ENCODE measurements around the gene CLSTN2. TPM values are rescaled to one million over a fixed set of nuclear protein-coding genes. Genes with fewer than 3 reads are reported as not detected.

CLSTN2 gene
- total and polyA plus RNA-seq, 2 of the 8 experiments (the other 6 are each of a cell fraction or from before 2014, with no cell fraction given), result 0.39 to 0.52 TPM

- peak overlapping the region; percentile 49 to 83 (median 56) for H3K4me3 ChIP-seq (ENCODE audit: extremely low read depth in 1 of 4, insufficient read depth in 2 of 4, low read depth in 3 of 4, low read length in 4 of 4)
- no peak overlapping the region for H3K9ac ChIP-seq (replicated peaks in 1 of 4; ENCODE audit: extremely low read depth in 1 of 4, low read depth in 3 of 4, low read length in 3 of 4)
- no peak overlapping the region for H3K14ac ChIP-seq (ENCODE audit: insufficient read length)
- H3K18ac ChIP-seq (ENCODE audit: extremely low read depth, low read length), result no peak overlapping the region
- H3K56ac ChIP-seq (replicated peaks; ENCODE audit: insufficient read length, low read depth, low read length), result no peak overlapping the region
- H2BK12ac ChIP-seq (ENCODE audit: low read depth, low read length), result no peak overlapping the region
- H3K4ac ChIP-seq (replicated peaks; ENCODE audit: insufficient read length, low read depth, low read length), result peak overlapping the region; percentile 14
- DNase-seq (ENCODE audit: low read depth in 1 of 2, low spot score in 2 of 2) (peak in 1 of 2 experiments; percentile 64), FAIRE-seq (no peak)
- H4K5ac ChIP-seq (ENCODE audit: insufficient read length, low read depth, low read length), result no peak overlapping the region
- no peaks in the 10 kb centered on the region for H3K79me2 ChIP-seq (ENCODE audit: control insufficient read depth in 1 of 2, insufficient read depth in 2 of 2, low read length in 2 of 2)
- ChIA-PET CTCF (ENCODE audit: partially characterized antibody) (interaction anchor here (0.6 to 5.7 kb wide), 31 partner anchors 10 to 928 kb away, joined by 3 to 60 read pairs (median 4); no protein-coding TSS in a partner anchor), POLR2A (ENCODE audit: partially characterized antibody) (no interaction called here)
- peaks cover 3 to 7% (median 5%) of the 10 kb centered on the region in 4 experiments; a peak in 5 of 7 replicates for H3K4me1 ChIP-seq (replicated peaks in 1 of 4; ENCODE audit: control insufficient read depth in 3 of 4, insufficient read depth in 4 of 4, low read length in 3 of 4)
- peaks cover 14 to 30% (median 24%) of the 10 kb centered on the region in 4 experiments for H3K27me3 ChIP-seq (replicated peaks in 1 of 4; ENCODE audit: control insufficient read depth in 3 of 4, extremely low read depth in 1 of 4, insufficient read depth in 3 of 4, low read length in 3 of 4)
- H2BK120ac ChIP-seq (replicated peaks; ENCODE audit: low read depth, low read length), result no peak overlapping the region
- no peak overlapping the region for H4K91ac ChIP-seq (replicated peaks; ENCODE audit: insufficient read length, low read length)
- H2BK20ac ChIP-seq (ENCODE audit: low read length), result no peak overlapping the region
- peak overlapping the region; percentile 68 to 99 for H3K4me2 ChIP-seq (ENCODE audit: insufficient read depth in 1 of 2, low read depth in 2 of 2, low read length in 2 of 2)
- H3K23ac ChIP-seq (ENCODE audit: insufficient read length), result no peak overlapping the region
- no peak overlapping the region; the same call in 1 of the 2 replicates for H4K8ac ChIP-seq (ENCODE audit: extremely low read depth, insufficient read depth, low read length)
- no peaks in the 10 kb centered on the region for H3K36me3 ChIP-seq (ENCODE audit: control insufficient read depth in 2 of 4, insufficient read depth in 4 of 4, low read length in 3 of 4)
- peaks cover 0 to 4% of the 10 kb centered on the region in 2 experiments for H4K20me1 ChIP-seq (replicated peaks in 1 of 2; ENCODE audit: control insufficient read depth in 1 of 2, insufficient read depth in 2 of 2, low read length in 2 of 2)
- no peak overlapping the region for H3K27ac ChIP-seq (ENCODE audit: low read depth, low read length)
- no peak overlapping the region for H2BK5ac ChIP-seq (ENCODE audit: low read depth, low read length)
- 14% methylated on average over 34 of the region's 42 CpGs; no CpG with 5 or more reads in 1 of the 2 experiments for WGBS, 2 experiments (ENCODE audit: extremely low coverage in 1 of 2, insufficient coverage in 1 of 2, insufficient read length in 1 of 2, insufficient replicate concordance in 2 of 2, low coverage in 1 of 2, low lambda C conversion rate in 2 of 2, missing lambda C conversion rate in 1 of 2)
- no peaks in the 10 kb centered on the region for H3K79me1 ChIP-seq (ENCODE audit: low read depth, low read length)
- H3K9me3 ChIP-seq (ENCODE audit: insufficient read depth in 2 of 2, low read depth in 1 of 2, low read length in 1 of 2), result no peaks in the 10 kb centered on the region
- H3K23me2 ChIP-seq (ENCODE audit: low read depth, low read length), result peaks cover 11% of the 10 kb centered on the region; the same call in 1 of the 2 replicates
- no peak overlapping the region for H2AFZ ChIP-seq (ENCODE audit: low read length)
- no peak overlapping the region for H2AK5ac ChIP-seq (ENCODE audit: low read depth, low read length)
- H2BK15ac ChIP-seq (ENCODE audit: low read length), result no peak overlapping the region
- TF ChIP-seq SIN3A (conservative IDR thresholded peaks at IDR 0.05 in 1 of 2, IDR thresholded peaks at IDR 0.05 in 1 of 2; ENCODE audit: low read depth in 1 of 2, low read length in 2 of 2), result peak; percentile 38 to 47; a peak in 1 of 4 replicates
- peak; percentile 20 for TF ChIP-seq RNF2 (IDR thresholded peaks at IDR 0.05; ENCODE audit: borderline replicate concordance, low read depth, low read length, missing control alignments, poor library complexity, severe bottlenecking)
- no peak for TF ChIP-seq ASH2L (IDR thresholded peaks at IDR 0.05; ENCODE audit: low read length)
- no peak for TF ChIP-seq CTCF (IDR thresholded peaks at IDR 0.05; ENCODE audit: control extremely low read depth in 1 of 3, insufficient read depth in 1 of 3, low read depth in 1 of 3, low read length in 3 of 3)
- TF ChIP-seq PHF8 (conservative IDR thresholded peaks at IDR 0.05; ENCODE audit: low read depth, low read length), result no peak
- TF ChIP-seq EZH2 (IDR thresholded peaks at IDR 0.05; ENCODE audit: low read depth, low read length, severe bottlenecking), result peak; percentile 68
Measured at GRCh38 chr3:139935866-139936817, 1.2 kb downstream of the CLSTN2 start.

All from H1 (cell line).